ENCODE results near the gene USP36. TPM values are rescaled to one million over a fixed set of nuclear protein-coding genes. Genes with fewer than 3 reads are reported as not detected.

Gene USP36
- total RNA-seq, 1 experiment from 2014 or later: 103 TPM

DNA sequence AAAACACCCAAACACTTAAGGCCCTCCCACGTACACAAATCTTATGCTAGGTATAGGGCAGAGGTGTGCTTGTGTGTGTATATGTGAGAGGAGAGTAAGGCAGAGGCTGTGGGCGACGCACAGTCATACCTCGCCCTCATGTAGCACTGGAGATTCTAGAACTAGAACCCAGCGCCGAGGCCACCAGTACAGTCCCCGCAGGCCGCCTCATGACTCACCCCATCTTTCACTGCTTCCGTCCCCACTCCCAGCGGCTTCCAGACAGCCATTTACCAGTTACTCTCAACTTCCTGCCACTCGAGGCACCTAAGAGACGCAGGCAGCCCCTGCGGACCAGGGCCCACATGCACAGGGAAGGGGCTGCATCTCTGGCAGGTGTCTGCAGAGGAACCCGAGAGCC is 35.3 kb downstream of the USP36 start:
- Histone ChIP-seq H3K4me1 (no peaks in the 10 kb centered on the region), H3K9me3 (no peaks in the 10 kb centered on the region), H3K27me3 (replicated peaks; ENCODE audit: control insufficient read depth, insufficient read depth, low read length) (no peaks in the 10 kb centered on the region), H3K36me3 (ENCODE audit: control insufficient read depth, insufficient read depth, low read length) (peaks cover 2% of the 10 kb centered on the region), H3K4me3 (ENCODE audit: low read depth, low read length) (no peak overlapping the region)
- peaks cover 96% of the 10 kb centered on the region for H3K36me3 Mint-ChIP-seq (ENCODE audit: insufficient read depth, unreplicated experiment)
- no peak overlapping the region for H3K4me3 Mint-ChIP-seq (ENCODE audit: unreplicated experiment)
- no peaks in the 10 kb centered on the region for H3K9me3 Mint-ChIP-seq (ENCODE audit: unreplicated experiment)
- no peak for DNase-seq
- POLR2A ChIA-PET: interaction anchor here (0.9 kb wide), 1 partner anchor 21 kb away, joined by 3 read pairs; no protein-coding TSS in a partner anchor
- no peaks in the 10 kb centered on the region for H3K27me3 Mint-ChIP-seq (ENCODE audit: insufficient read depth, unreplicated experiment)
- TF ChIP-seq, protein P1, sequence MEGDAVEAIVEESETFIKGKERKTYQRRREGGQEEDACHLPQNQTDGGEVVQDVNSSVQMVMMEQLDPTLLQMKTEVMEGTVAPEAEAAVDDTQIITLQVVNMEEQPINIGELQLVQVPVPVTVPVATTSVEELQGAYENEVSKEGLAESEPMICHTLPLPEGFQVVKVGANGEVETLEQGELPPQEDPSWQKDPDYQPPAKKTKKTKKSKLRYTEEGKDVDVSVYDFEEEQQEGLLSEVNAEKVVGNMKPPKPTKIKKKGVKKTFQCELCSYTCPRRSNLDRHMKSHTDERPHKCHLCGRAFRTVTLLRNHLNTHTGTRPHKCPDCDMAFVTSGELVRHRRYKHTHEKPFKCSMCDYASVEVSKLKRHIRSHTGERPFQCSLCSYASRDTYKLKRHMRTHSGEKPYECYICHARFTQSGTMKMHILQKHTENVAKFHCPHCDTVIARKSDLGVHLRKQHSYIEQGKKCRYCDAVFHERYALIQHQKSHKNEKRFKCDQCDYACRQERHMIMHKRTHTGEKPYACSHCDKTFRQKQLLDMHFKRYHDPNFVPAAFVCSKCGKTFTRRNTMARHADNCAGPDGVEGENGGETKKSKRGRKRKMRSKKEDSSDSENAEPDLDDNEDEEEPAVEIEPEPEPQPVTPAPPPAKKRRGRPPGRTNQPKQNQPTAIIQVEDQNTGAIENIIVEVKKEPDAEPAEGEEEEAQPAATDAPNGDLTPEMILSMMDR (IDR thresholded peaks at IDR 0.05; ENCODE audit: insufficient read depth in 1 of 2, low read depth in 1 of 2, low read length in 1 of 2, severe bottlenecking in 1 of 2, unreplicated experiment in 1 of 2): no peak
- BruUV-seq (replicated peaks): no TSS peak
- intact Hi-C loops (cut with micrococcal nuclease; ENCODE audit: unreplicated experiment): no loop called here
- no peaks in the 10 kb centered on the region for H3K4me1 Mint-ChIP-seq (ENCODE audit: low read depth, unreplicated experiment)
- CTCF ChIA-PET: no interaction called here
- no peak overlapping the region for H3K27ac Mint-ChIP-seq (ENCODE audit: unreplicated experiment)

DNA sequence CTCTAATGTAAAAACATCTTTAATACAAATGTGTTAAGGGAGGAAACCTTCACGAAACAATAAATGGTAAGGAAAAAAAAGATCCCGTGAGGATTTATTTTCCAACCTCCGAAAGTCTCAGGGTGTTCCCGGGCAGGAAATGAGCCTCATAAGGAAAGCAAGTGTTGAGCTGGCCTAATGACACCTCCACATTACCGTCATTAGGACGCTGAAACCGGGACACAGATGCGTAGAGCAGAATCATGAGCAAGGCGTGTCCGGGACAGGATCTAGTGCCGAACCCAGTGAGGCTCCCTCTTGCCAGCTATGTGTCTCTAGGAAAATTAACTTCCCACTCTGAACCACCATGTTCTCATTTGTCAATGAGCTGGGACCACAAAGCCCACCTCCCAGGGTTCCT is 35.8 kb downstream of the USP36 start:
- H3K27ac Mint-ChIP-seq (ENCODE audit: unreplicated experiment): no peak overlapping the region
- H3K4me1 ChIP-seq: no peaks in the 10 kb centered on the region
- TF ChIP-seq, protein P1 (IDR thresholded peaks at IDR 0.05; ENCODE audit: insufficient read depth in 1 of 2, low read depth in 1 of 2, low read length in 1 of 2, severe bottlenecking in 1 of 2, unreplicated experiment in 1 of 2): no peak
- no peak overlapping the region for H3K4me3 Mint-ChIP-seq (ENCODE audit: unreplicated experiment)
- no peak for DNase-seq
- ChIA-PET CTCF (no interaction called here), POLR2A (no interaction called here)
- H3K27me3 Mint-ChIP-seq (ENCODE audit: insufficient read depth, unreplicated experiment): no peaks in the 10 kb centered on the region
- no peaks in the 10 kb centered on the region for H3K9me3 Mint-ChIP-seq (ENCODE audit: unreplicated experiment)
- no peaks in the 10 kb centered on the region for H3K27me3 ChIP-seq (replicated peaks; ENCODE audit: control insufficient read depth, insufficient read depth, low read length)
- intact Hi-C loops (cut with micrococcal nuclease; ENCODE audit: unreplicated experiment): no loop called here
- H3K36me3 Mint-ChIP-seq (ENCODE audit: insufficient read depth, unreplicated experiment): peaks cover 96% of the 10 kb centered on the region
- H3K36me3 ChIP-seq (ENCODE audit: control insufficient read depth, insufficient read depth, low read length): peaks cover 3% of the 10 kb centered on the region
- H3K4me3 ChIP-seq (ENCODE audit: low read depth, low read length): no peak overlapping the region
- no peaks in the 10 kb centered on the region for H3K9me3 ChIP-seq
- no peaks in the 10 kb centered on the region for H3K4me1 Mint-ChIP-seq (ENCODE audit: low read depth, unreplicated experiment)
- BruUV-seq (replicated peaks): no TSS peak

DNA sequence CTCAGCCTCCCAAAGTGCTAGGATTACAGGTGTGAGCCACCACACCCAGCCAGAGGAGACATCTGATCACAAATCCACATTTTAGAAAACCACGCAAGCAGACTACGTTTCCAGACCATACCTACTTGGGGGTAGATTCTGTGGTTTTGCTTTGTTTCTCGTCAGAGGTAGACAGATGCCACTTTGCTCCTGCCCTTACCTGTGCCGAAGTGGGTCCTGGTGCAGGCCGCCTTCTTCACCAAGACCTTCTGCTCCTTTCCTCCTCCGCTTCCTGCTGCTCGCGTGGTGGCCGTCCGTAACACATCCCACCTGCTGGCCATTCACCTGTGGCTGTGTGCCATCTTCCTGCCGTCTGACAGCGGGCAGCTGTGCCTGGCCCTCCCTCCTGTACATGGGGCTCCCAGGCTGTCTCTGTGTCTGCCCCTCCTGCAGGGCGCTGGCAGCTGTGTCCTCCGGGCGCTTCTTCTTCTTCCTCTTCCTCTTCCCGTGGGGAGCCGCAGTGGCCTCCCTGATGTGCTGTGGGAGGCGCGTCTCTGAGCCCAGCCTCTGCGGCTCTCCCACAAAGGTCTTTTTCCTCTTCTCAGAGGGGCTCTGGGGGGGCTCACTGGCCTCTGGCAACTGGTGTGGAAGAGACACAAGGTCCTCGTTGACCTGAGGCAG is 37.3 kb downstream of the USP36 start:
- Histone ChIP-seq H3K4me3 (ENCODE audit: low read depth, low read length) (no peak overlapping the region), H3K4me1 (no peaks in the 10 kb centered on the region), H3K27me3 (replicated peaks; ENCODE audit: control insufficient read depth, insufficient read depth, low read length) (no peaks in the 10 kb centered on the region), H3K9me3 (no peaks in the 10 kb centered on the region), H3K36me3 (ENCODE audit: control insufficient read depth, insufficient read depth, low read length) (peaks cover 6% of the 10 kb centered on the region)
- Mint-ChIP-seq H3K36me3 (ENCODE audit: insufficient read depth, unreplicated experiment) (peaks cover 97% of the 10 kb centered on the region), H3K4me1 (ENCODE audit: low read depth, unreplicated experiment) (no peaks in the 10 kb centered on the region), H3K4me3 (ENCODE audit: unreplicated experiment) (no peak overlapping the region), H3K27me3 (ENCODE audit: insufficient read depth, unreplicated experiment) (no peaks in the 10 kb centered on the region), H3K27ac (ENCODE audit: unreplicated experiment) (no peak overlapping the region), H3K9me3 (ENCODE audit: unreplicated experiment) (no peaks in the 10 kb centered on the region)
- TF ChIP-seq, protein P1 (IDR thresholded peaks at IDR 0.05; ENCODE audit: insufficient read depth in 1 of 2, low read depth in 1 of 2, low read length in 1 of 2, severe bottlenecking in 1 of 2, unreplicated experiment in 1 of 2): no peak
- DNase-seq: no peak
- POLR2A ChIA-PET: no interaction called here
- no TSS peak for BruUV-seq (replicated peaks)
- intact Hi-C loops (cut with micrococcal nuclease; ENCODE audit: unreplicated experiment): no loop called here
- CTCF ChIA-PET: no interaction called here
